Measurements from ENCODE around the gene RAPGEF2.

The RAPGEF2 gene

GRCh38 chr4:159224408-159224807 lies 121.5 kb downstream of the RAPGEF2 start:
- Histone ChIP-seq H3K27ac (ENCODE audit: insufficient read depth, low read length, poor library complexity, severe bottlenecking) (no peak overlapping the region), H3K36me3 (ENCODE audit: control insufficient read depth, insufficient read depth, low read length) (no peaks in the 10 kb centered on the region), H3K4me1 (ENCODE audit: control insufficient read depth, insufficient read depth, low read length, poor library complexity, severe bottlenecking) (no peaks in the 10 kb centered on the region), H3K9me3 (ENCODE audit: control insufficient read depth, low read length) (no peaks in the 10 kb centered on the region), H3K27me3 (replicated peaks; ENCODE audit: control insufficient read depth, insufficient read depth, low read length, poor library complexity, severe bottlenecking) (no peaks in the 10 kb centered on the region), H3K4me3 (ENCODE audit: insufficient read depth, low read depth, low read length, poor library complexity, severe bottlenecking) (no peak overlapping the region)
- no peak for DNase-seq

DNA sequence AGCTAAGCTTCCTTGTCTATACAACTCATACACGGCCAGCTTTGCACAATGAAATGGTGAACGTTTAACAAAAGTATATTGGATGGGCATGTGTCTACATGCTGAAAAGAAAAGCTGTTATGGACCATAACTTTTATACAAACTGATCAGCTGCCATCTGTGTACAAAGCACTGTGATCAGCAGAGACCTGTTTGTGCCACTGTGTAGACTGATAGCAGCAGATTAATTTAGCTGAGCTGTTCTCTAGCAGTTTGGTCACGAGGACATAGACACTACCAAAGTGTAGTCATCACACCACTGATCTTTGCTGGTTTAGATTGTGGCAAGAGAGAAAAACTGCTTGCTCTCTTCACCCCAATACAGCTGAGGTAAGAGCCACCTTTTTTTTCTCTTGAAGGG lies 124.5 kb downstream of the RAPGEF2 start:
- no peak for DNase-seq
- no peak overlapping the region for H3K27ac ChIP-seq (ENCODE audit: insufficient read depth, low read length, poor library complexity, severe bottlenecking)

DNA sequence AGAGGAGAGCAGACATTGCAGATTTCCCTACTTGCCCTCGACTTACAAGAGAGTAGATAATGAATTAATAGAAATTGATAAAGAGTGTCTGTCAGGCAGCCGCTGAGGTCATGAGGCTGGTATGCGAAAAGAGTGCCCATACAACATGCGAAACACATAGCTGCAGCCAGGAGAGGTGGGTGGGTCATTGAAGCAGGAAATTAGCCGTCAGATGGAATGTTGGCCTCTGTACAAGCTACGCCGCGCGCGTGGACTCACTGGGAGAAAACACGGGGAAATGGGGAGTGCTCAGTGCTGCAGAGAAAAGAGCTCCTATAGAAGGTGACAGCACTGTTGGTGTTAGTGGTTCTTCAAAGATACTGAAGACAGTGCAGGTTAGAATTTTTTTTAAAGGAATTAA lies 125.1 kb downstream of the RAPGEF2 start:
- Histone ChIP-seq H3K27ac (ENCODE audit: insufficient read depth, low read length, poor library complexity, severe bottlenecking) (no peak overlapping the region), H3K4me1 (ENCODE audit: control insufficient read depth, insufficient read depth, low read length, poor library complexity, severe bottlenecking) (no peaks in the 10 kb centered on the region), H3K9me3 (ENCODE audit: control insufficient read depth, low read length) (no peaks in the 10 kb centered on the region), H3K4me3 (ENCODE audit: insufficient read depth, low read depth, low read length, poor library complexity, severe bottlenecking) (no peak overlapping the region), H3K27me3 (replicated peaks; ENCODE audit: control insufficient read depth, insufficient read depth, low read length, poor library complexity, severe bottlenecking) (no peaks in the 10 kb centered on the region), H3K36me3 (ENCODE audit: control insufficient read depth, insufficient read depth, low read length) (no peaks in the 10 kb centered on the region)
- DNase-seq = no peak

More for the DNA sequence above, 124.5 kb downstream of the RAPGEF2 start:
- Histone ChIP-seq H3K4me1 (ENCODE audit: control insufficient read depth, insufficient read depth, low read length, poor library complexity, severe bottlenecking) (no peaks in the 10 kb centered on the region), H3K9me3 (ENCODE audit: control insufficient read depth, low read length) (no peaks in the 10 kb centered on the region), H3K36me3 (ENCODE audit: control insufficient read depth, insufficient read depth, low read length) (no peaks in the 10 kb centered on the region), H3K27me3 (replicated peaks; ENCODE audit: control insufficient read depth, insufficient read depth, low read length, poor library complexity, severe bottlenecking) (no peaks in the 10 kb centered on the region), H3K4me3 (ENCODE audit: insufficient read depth, low read depth, low read length, poor library complexity, severe bottlenecking) (no peak overlapping the region)

GRCh38 chr4:159229164-159229563 lies 126.3 kb downstream of the RAPGEF2 start:
- no peaks in the 10 kb centered on the region for H3K9me3 ChIP-seq (ENCODE audit: control insufficient read depth, low read length)
- H3K27ac ChIP-seq (ENCODE audit: insufficient read depth, low read length, poor library complexity, severe bottlenecking) = no peak overlapping the region
- no peaks in the 10 kb centered on the region for H3K36me3 ChIP-seq (ENCODE audit: control insufficient read depth, insufficient read depth, low read length)
- no peak for DNase-seq
- no peaks in the 10 kb centered on the region for H3K4me1 ChIP-seq (ENCODE audit: control insufficient read depth, insufficient read depth, low read length, poor library complexity, severe bottlenecking)
- H3K4me3 ChIP-seq (ENCODE audit: insufficient read depth, low read depth, low read length, poor library complexity, severe bottlenecking) = no peak overlapping the region
- no peaks in the 10 kb centered on the region for H3K27me3 ChIP-seq (replicated peaks; ENCODE audit: control insufficient read depth, insufficient read depth, low read length, poor library complexity, severe bottlenecking)

DNA sequence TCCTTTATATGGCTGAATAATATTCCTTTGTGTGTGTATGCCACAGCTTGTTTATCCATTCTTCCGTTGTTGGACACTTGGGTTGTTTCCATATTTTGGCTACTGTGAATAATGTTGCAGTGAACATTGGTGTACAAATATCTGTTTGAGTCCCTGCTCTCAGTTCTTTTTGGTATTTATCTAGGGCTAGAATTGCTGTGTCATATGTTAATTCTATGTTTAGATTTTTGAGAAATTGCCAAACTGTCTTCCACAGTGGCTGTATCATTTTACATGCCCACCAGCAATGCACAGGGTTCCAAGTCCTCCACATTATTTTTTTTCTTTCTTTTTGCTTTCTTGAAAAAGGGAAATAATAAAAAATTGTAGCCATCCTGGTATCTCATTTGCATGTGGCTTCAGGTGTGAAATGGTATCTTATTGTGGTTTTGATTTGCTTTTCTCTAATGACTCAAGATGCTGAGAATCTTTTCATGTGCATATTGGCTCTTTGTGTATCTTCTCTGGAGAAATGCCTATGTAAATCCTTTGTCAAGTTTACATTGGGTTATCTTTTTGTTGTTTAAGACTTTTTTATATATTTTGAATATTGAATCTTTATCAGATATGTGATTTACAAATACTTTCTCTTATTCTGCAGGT lies 129.7 kb downstream of the RAPGEF2 start:
- no peak for DNase-seq
- no peak overlapping the region for H3K27ac ChIP-seq (ENCODE audit: insufficient read depth, low read length, poor library complexity, severe bottlenecking)
- H3K9me3 ChIP-seq (ENCODE audit: control insufficient read depth, low read length) = no peaks in the 10 kb centered on the region
- H3K4me3 ChIP-seq (ENCODE audit: insufficient read depth, low read depth, low read length, poor library complexity, severe bottlenecking) = no peak overlapping the region
- H3K36me3 ChIP-seq (ENCODE audit: control insufficient read depth, insufficient read depth, low read length) = no peaks in the 10 kb centered on the region
- no peaks in the 10 kb centered on the region for H3K4me1 ChIP-seq (ENCODE audit: control insufficient read depth, insufficient read depth, low read length, poor library complexity, severe bottlenecking)
- H3K27me3 ChIP-seq (replicated peaks; ENCODE audit: control insufficient read depth, insufficient read depth, low read length, poor library complexity, severe bottlenecking) = no peaks in the 10 kb centered on the region

DNA sequence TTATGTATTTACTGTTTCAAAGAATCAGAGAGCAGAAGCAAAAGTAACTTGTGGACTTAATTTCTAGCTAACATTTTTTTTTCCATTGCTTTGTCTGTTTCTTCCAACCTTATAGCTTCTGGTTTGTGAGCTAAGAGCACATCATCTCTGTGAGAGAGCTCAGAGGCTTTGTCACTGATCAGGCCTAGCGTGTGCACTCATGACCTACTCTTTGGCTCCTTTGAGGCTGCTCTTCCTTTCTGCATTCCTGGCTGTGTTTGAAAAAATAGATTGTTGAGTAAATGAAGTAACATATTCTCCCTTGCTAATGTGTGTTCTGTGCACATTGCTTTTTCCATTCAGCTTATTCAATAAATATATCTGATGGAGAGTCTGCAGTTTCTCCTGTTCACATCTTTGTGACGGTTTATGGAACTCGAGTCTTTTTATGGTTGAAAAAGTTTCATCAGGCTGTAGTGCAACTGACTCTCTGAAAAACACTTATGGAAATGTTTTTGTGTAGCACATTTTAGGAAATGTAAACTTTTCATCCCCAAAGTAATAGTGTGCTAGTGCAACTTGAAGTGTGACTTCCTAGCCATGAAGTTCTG lies 133.0 kb downstream of the RAPGEF2 start:
- no peaks in the 10 kb centered on the region for H3K4me1 ChIP-seq (ENCODE audit: control insufficient read depth, insufficient read depth, low read length, poor library complexity, severe bottlenecking)
- no peaks in the 10 kb centered on the region for H3K36me3 ChIP-seq (ENCODE audit: control insufficient read depth, insufficient read depth, low read length)
- H3K9me3 ChIP-seq (ENCODE audit: control insufficient read depth, low read length) = no peaks in the 10 kb centered on the region
- no peak for DNase-seq
- H3K27ac ChIP-seq (ENCODE audit: insufficient read depth, low read length, poor library complexity, severe bottlenecking) = no peak overlapping the region
- no peaks in the 10 kb centered on the region for H3K27me3 ChIP-seq (replicated peaks; ENCODE audit: control insufficient read depth, insufficient read depth, low read length, poor library complexity, severe bottlenecking)
- H3K4me3 ChIP-seq (ENCODE audit: insufficient read depth, low read depth, low read length, poor library complexity, severe bottlenecking) = no peak overlapping the region

- no peak for DNase-seq
- Histone ChIP-seq H3K9me3 (ENCODE audit: control insufficient read depth, low read length) (no peaks in the 10 kb centered on the region), H3K27ac (ENCODE audit: insufficient read depth, low read length, poor library complexity, severe bottlenecking) (no peak overlapping the region), H3K4me3 (ENCODE audit: insufficient read depth, low read depth, low read length, poor library complexity, severe bottlenecking) (no peak overlapping the region), H3K36me3 (ENCODE audit: control insufficient read depth, insufficient read depth, low read length) (no peaks in the 10 kb centered on the region), H3K27me3 (replicated peaks; ENCODE audit: control insufficient read depth, insufficient read depth, low read length, poor library complexity, severe bottlenecking) (no peaks in the 10 kb centered on the region), H3K4me1 (ENCODE audit: control insufficient read depth, insufficient read depth, low read length, poor library complexity, severe bottlenecking) (no peaks in the 10 kb centered on the region)
These were observed 135.1 kb downstream of the RAPGEF2 start for GRCh38 chr4:159237975-159238374.

DNA sequence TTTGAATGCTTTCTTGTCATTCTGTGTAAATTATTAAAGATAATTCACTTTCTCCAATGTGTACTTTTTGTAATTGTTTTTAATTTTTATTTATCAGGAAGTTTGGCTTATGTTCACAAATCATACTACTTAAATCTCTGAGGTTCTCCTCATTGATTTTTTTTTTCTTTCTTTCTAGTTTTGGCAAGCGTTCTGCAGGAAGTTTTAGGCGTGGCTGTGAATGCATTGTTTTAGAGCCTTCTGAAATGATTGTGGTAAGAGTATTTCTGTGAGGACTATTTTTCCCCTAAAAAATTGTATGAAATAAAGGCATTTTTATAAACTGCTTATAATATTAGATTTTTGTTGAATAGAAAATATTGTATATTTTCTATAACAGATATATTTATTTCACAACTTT lies 135.8 kb downstream of the RAPGEF2 start:
- Histone ChIP-seq H3K4me1 (ENCODE audit: control insufficient read depth, insufficient read depth, low read length, poor library complexity, severe bottlenecking) (no peaks in the 10 kb centered on the region), H3K9me3 (ENCODE audit: control insufficient read depth, low read length) (no peaks in the 10 kb centered on the region), H3K4me3 (ENCODE audit: insufficient read depth, low read depth, low read length, poor library complexity, severe bottlenecking) (no peak overlapping the region), H3K36me3 (ENCODE audit: control insufficient read depth, insufficient read depth, low read length) (no peaks in the 10 kb centered on the region), H3K27me3 (replicated peaks; ENCODE audit: control insufficient read depth, insufficient read depth, low read length, poor library complexity, severe bottlenecking) (no peaks in the 10 kb centered on the region), H3K27ac (ENCODE audit: insufficient read depth, low read length, poor library complexity, severe bottlenecking) (no peak overlapping the region)
- no peak for DNase-seq

- no peak overlapping the region for H3K4me3 ChIP-seq (ENCODE audit: insufficient read depth, low read depth, low read length, poor library complexity, severe bottlenecking)
- no peaks in the 10 kb centered on the region for H3K27me3 ChIP-seq (replicated peaks; ENCODE audit: control insufficient read depth, insufficient read depth, low read length, poor library complexity, severe bottlenecking)
- H3K4me1 ChIP-seq (ENCODE audit: control insufficient read depth, insufficient read depth, low read length, poor library complexity, severe bottlenecking) = no peaks in the 10 kb centered on the region
- H3K36me3 ChIP-seq (ENCODE audit: control insufficient read depth, insufficient read depth, low read length) = no peaks in the 10 kb centered on the region
- H3K27ac ChIP-seq (ENCODE audit: insufficient read depth, low read length, poor library complexity, severe bottlenecking) = no peak overlapping the region
- no peaks in the 10 kb centered on the region for H3K9me3 ChIP-seq (ENCODE audit: control insufficient read depth, low read length)
- DNase-seq = no peak
These were observed 136.8 kb downstream of the RAPGEF2 start for GRCh38 chr4:159239629-159240028.

DNA sequence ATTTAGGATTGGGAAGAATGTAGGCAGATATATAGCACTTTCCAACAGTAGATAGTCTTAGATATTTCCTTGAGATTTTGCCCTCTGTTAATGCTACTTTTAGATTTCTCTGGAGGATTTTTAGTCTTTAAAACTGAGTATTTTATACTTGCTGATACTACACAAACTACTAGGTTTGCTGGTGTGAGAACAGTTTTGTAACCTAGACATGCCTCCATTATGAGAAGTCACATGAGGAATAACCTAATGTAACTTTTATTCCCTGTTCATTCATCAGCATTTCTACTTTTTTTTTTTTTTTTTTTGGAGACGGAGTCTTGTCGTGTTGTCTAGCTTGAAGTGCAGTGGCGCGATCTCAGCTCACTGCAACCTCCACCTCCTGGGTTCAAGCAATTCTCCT lies 137.2 kb downstream of the RAPGEF2 start:
- Histone ChIP-seq H3K4me1 (ENCODE audit: control insufficient read depth, insufficient read depth, low read length, poor library complexity, severe bottlenecking) (no peaks in the 10 kb centered on the region), H3K27ac (ENCODE audit: insufficient read depth, low read length, poor library complexity, severe bottlenecking) (no peak overlapping the region), H3K9me3 (ENCODE audit: control insufficient read depth, low read length) (no peaks in the 10 kb centered on the region), H3K4me3 (ENCODE audit: insufficient read depth, low read depth, low read length, poor library complexity, severe bottlenecking) (no peak overlapping the region), H3K36me3 (ENCODE audit: control insufficient read depth, insufficient read depth, low read length) (no peaks in the 10 kb centered on the region), H3K27me3 (replicated peaks; ENCODE audit: control insufficient read depth, insufficient read depth, low read length, poor library complexity, severe bottlenecking) (no peaks in the 10 kb centered on the region)
- no peak for DNase-seq
